Keratinocyte (primary cell): ENCODE results near the gene UBL7. TPM values are rescaled to one million over a fixed set of nuclear protein-coding genes. Genes with fewer than 3 reads are reported as not detected.

Source experiments
- DNase-seq: peaks from one replicate; pipeline ENCODE4 v3.0.0-alpha.2; 2011; ENCODE audit warnings: low read depth, missing footprints, low spot score
- FAIRE-seq: peaks from 2 replicates; lab custom pipeline; 2011; peaks lifted over from hg19 to GRCh38; lab: Jason Lieb, UNC
- H2AFZ ChIP-seq: 2 replicates; pipeline ENCODE4 v1.6.0; 2012; ENCODE audit warnings: low read length, control low read depth, inconsistent platforms; ENCODE audit not compliant: control insufficient read depth
- H3K27ac ChIP-seq: 2 replicates; pipeline ENCODE4 v1.5.1; 2011; ENCODE audit warnings: low read length; ENCODE audit not compliant: control insufficient read depth, insufficient read depth
- H3K27me3 ChIP-seq: 3 replicates; pipeline ENCODE4 v1.6.0; 2011; ENCODE audit warnings: low read length; ENCODE audit not compliant: control insufficient read depth, insufficient read depth; ENCODE audit errors: extremely low read depth
- H3K36me3 ChIP-seq, 2 experiments: 2 replicates in 1 of 2; 3 replicates in 1 of 2; pipeline ENCODE4 v1.5.1; 2011; ENCODE audit warnings: low read length in 2 of 2, mild to moderate bottlenecking in 1 of 2; ENCODE audit not compliant: control insufficient read depth in 2 of 2, insufficient read depth in 2 of 2; ENCODE audit errors: extremely low read depth in 1 of 2
- H3K4me1 ChIP-seq: 3 replicates; pipeline ENCODE4 v1.5.1; 2011; ENCODE audit warnings: low read length; ENCODE audit not compliant: control insufficient read depth, insufficient read depth; ENCODE audit errors: extremely low read depth
- H3K4me2 ChIP-seq: 3 replicates; pipeline ENCODE4 v1.6.0; 2011; ENCODE audit warnings: low read depth, low read length; ENCODE audit not compliant: control insufficient read depth, insufficient read depth; ENCODE audit errors: extremely low read depth
- H3K4me3 ChIP-seq, 3 experiments: fragments of 200-600 bp in 1 of 3; sonication (generic) in 1 of 3; 2 replicates in 2 of 3; 3 replicates in 1 of 3; pipeline ENCODE4 v1.5.1; 2011 to 2016; ENCODE audit warnings: low read length in 3 of 3, mild to moderate bottlenecking in 3 of 3, control low read depth in 2 of 3, inconsistent platforms in 1 of 3, low read depth in 1 of 3, mixed read lengths in 1 of 3, mixed run types in 1 of 3, moderate library complexity in 1 of 3; ENCODE audit not compliant: control insufficient read depth in 2 of 3, insufficient read depth in 2 of 3; ENCODE audit errors: extremely low read depth in 1 of 3
- H3K79me2 ChIP-seq: 2 replicates; pipeline ENCODE4 v1.6.0; 2012; ENCODE audit warnings: low read length; ENCODE audit not compliant: control insufficient read depth, insufficient read depth
- H3K9ac ChIP-seq: 3 replicates; pipeline ENCODE4 v1.6.0; 2011; ENCODE audit warnings: low read length; ENCODE audit not compliant: control insufficient read depth, insufficient read depth; ENCODE audit errors: extremely low read depth
- H3K9me1 ChIP-seq: 3 replicates; pipeline ENCODE4 v1.6.0; 2011; ENCODE audit warnings: low read length; ENCODE audit not compliant: control insufficient read depth, insufficient read depth; ENCODE audit errors: extremely low read depth
- H3K9me3 ChIP-seq: 2 replicates; pipeline ENCODE4 v1.5.1; 2012; ENCODE audit warnings: low read depth, low read length; ENCODE audit not compliant: control insufficient read depth
- H4K20me1 ChIP-seq: 3 replicates; pipeline ENCODE4 v1.6.0; 2011; ENCODE audit warnings: low read length; ENCODE audit not compliant: control insufficient read depth, insufficient read depth; ENCODE audit errors: extremely low read depth
- EZH2 ChIP-seq: IDR thresholded peaks from one replicate; pipeline ENCODE4 v1.6.1; 2012; ENCODE audit warnings: inconsistent platforms, mild to moderate bottlenecking, low read length, moderate library complexity
- dilution Hi-C: fragments of 300-500 bp; cut with MboI; formaldehyde crosslinking; loops from one replicate; pipeline ENCODE4 v1.7.0; 2020; ENCODE audit warnings: low sequenced_read_pairs; ENCODE audit not compliant: extremely low pct_ligation_motif_present
- polyA plus RNA-seq, 5 experiments: library from polyadenylated mRNA; depleted of rRNA in 3 of 5; stranded (reverse) in 3 of 5; stranded (forward) in 1 of 5; unstranded in 1 of 5; fragments of >200 nt; gene quantifications; 1 replicate in 1 of 5; 2 replicates in 3 of 5; 3 replicates in 1 of 5; pipeline versions ENCODE4 v1.2.1 to v1.2.3, GENCODE V29; 2011 to 2012; ENCODE audit warnings: missing spikeins in 2 of 5, low read depth in 1 of 5, low replicate concordance in 1 of 5
- TF ChIP-seq, protein P1 (sequence below), 3 experiments: IDR thresholded peaks in 1 of 3; conservative IDR thresholded peaks in 1 of 3; optimal IDR thresholded peaks in 1 of 3; 2 replicates in 2 of 3; 3 replicates in 1 of 3; pipeline versions ENCODE3 to v1.5.1; 2011; ENCODE audit warnings: low read length in 3 of 3, mild to moderate bottlenecking in 3 of 3, moderate library complexity in 2 of 3, control low read depth in 1 of 3, inconsistent platforms in 1 of 3; ENCODE audit not compliant: insufficient read depth in 2 of 3; ENCODE audit errors: extremely low read depth in 1 of 3

UBL7 gene
- polyA plus RNA-seq, 1 donor (not counting 4 experiments of a cell fraction or from before 2014, with no cell fraction given), result 45.8 TPM

DNA sequence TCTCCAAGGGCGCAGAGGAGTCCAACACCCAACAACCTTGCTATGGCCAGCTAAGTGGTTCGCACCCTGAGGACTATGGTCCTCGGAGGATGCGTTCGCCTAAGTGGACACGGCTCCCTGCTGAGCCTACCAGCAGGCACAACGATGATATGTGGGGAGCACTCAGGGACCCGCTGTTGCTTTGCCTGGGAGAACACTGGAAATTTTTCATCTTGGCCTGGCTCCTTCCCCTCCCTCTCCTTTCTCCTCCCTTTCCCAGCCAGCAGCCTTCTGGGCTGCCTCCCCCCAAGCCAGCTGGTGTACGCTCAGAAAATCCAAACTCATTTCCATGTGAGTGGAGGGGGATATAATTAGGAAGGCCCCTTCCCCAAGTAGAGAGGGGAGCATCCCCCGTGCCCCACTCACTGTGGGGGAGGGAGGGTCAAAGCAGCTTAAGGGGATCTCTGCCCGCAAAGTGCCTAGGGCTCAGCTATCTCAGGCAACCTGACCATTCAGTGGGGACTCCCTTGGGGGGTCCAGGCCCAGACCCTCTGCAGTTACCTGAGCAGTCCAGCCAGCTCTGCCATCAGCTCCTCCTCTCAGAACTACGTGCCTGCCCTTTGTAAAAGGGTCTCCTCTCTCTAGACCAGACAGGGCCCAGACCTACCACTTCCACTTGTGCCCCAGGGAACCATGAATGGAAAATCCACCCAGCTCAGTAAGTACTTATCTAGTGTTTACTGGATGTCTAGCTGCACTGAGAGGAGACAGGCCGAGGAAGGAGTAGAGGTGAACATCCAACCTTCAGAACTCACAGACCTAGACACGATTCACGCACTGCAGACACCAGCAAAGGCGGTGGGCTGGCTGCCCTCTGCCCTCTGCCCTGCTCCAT is 26.5 kb downstream of the UBL7 start:
- no peaks in the 10 kb centered on the region for H3K27me3 ChIP-seq
- peaks cover 7% of the 10 kb centered on the region for H3K9me1 ChIP-seq
- H3K9ac ChIP-seq, result peak overlapping the region; percentile 45
- H3K79me2 ChIP-seq, result peaks cover 45% of the 10 kb centered on the region
- H3K4me3 ChIP-seq, result peak overlapping the region in 2 of 3 experiments; percentile 76 to 77
- H3K4me1 ChIP-seq, result peaks cover 36% of the 10 kb centered on the region
- H3K4me2 ChIP-seq, result peak overlapping the region; percentile 66
- H3K27ac ChIP-seq, result peak overlapping the region; percentile 37
- H3K9me3 ChIP-seq, result no peaks in the 10 kb centered on the region
- dilution Hi-C loops, result no loop called here
- no peak for TF ChIP-seq EZH2
- TF ChIP-seq, protein P1, sequence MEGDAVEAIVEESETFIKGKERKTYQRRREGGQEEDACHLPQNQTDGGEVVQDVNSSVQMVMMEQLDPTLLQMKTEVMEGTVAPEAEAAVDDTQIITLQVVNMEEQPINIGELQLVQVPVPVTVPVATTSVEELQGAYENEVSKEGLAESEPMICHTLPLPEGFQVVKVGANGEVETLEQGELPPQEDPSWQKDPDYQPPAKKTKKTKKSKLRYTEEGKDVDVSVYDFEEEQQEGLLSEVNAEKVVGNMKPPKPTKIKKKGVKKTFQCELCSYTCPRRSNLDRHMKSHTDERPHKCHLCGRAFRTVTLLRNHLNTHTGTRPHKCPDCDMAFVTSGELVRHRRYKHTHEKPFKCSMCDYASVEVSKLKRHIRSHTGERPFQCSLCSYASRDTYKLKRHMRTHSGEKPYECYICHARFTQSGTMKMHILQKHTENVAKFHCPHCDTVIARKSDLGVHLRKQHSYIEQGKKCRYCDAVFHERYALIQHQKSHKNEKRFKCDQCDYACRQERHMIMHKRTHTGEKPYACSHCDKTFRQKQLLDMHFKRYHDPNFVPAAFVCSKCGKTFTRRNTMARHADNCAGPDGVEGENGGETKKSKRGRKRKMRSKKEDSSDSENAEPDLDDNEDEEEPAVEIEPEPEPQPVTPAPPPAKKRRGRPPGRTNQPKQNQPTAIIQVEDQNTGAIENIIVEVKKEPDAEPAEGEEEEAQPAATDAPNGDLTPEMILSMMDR (optimal IDR thresholded peaks at IDR 0.05 in 1 of 3, IDR thresholded peaks at IDR 0.05 in 1 of 3, conservative IDR thresholded peaks at IDR 0.05 in 1 of 3; ENCODE audit: extremely low read depth in 1 of 3, insufficient read depth in 2 of 3, low read length in 3 of 3), result no peak
- peaks cover 0 to 8% of the 10 kb centered on the region in 2 experiments for H3K36me3 ChIP-seq
- peak overlapping the region; percentile 47 for H2AFZ ChIP-seq
- H4K20me1 ChIP-seq, result peaks cover 15% of the 10 kb centered on the region
- no peak for FAIRE-seq
- no peak for DNase-seq

GRCh38 chr15:74433592-74434262 is 27.2 kb downstream of the UBL7 start, which contains the start of gene SEMA7A:
SEMA7A (minus strand) TSS chr15:74433958; CDS start chr15:74433918, 40 bp downstream.
- H3K27ac ChIP-seq, result peak within 1 kb of the TSS; percentile 65
- no peaks in the 10 kb centered on the region for H3K9me3 ChIP-seq
- H3K9me1 ChIP-seq, result peaks cover 7% of the 10 kb centered on the region
- H2AFZ ChIP-seq, result peak within 1 kb of the TSS; percentile 47
- peaks cover 0 to 11% of the 10 kb centered on the region in 2 experiments for H3K36me3 ChIP-seq
- H3K4me2 ChIP-seq, result peak within 1 kb of the TSS; percentile 91
- DNase-seq, result no peak
- no peak for TF ChIP-seq EZH2
- TF ChIP-seq, protein P1 (optimal IDR thresholded peaks at IDR 0.05 in 1 of 3, IDR thresholded peaks at IDR 0.05 in 1 of 3, conservative IDR thresholded peaks at IDR 0.05 in 1 of 3; ENCODE audit: extremely low read depth in 1 of 3, insufficient read depth in 2 of 3, low read length in 3 of 3), result no peak
- dilution Hi-C loops, result no loop called here
- H3K4me1 ChIP-seq, result peaks cover 36% of the 10 kb centered on the region
- peaks cover 15% of the 10 kb centered on the region for H4K20me1 ChIP-seq
- peaks cover 53% of the 10 kb centered on the region for H3K79me2 ChIP-seq
- FAIRE-seq, result no peak
- peak within 1 kb of the TSS; percentile 83 for H3K9ac ChIP-seq
- H3K27me3 ChIP-seq, result no peaks in the 10 kb centered on the region
- H3K4me3 ChIP-seq, result peak within 1 kb of the TSS; percentile 77 to 88 (median 83)
